GM20000 (cell line): ENCODE results near the gene TPCN2.

ENCODE experiments used
- DNase-seq: peaks from one replicate; pipeline ENCODE4 v3.0.0; 2012; ENCODE audit warnings: low spot score
- CTCF ChIP-seq: IDR thresholded peaks from 2 replicates; pipeline ENCODE4 v1.5.1; 2012; ENCODE audit warnings: mild to moderate bottlenecking, control low read depth; ENCODE audit errors: extremely low read depth, missing control alignments

Gene TPCN2

GRCh38 chr11:69114362-69114761, 65.6 kb downstream of the TPCN2 start:
- DNase-seq, result no peak
- no peak for TF ChIP-seq CTCF

- no peak for TF ChIP-seq CTCF
These were observed 66.2 kb downstream of the TPCN2 start for GRCh38 chr11:69114811-69115523.

GRCh38 chr11:69115586-69116560, 67.1 kb downstream of the TPCN2 start:
- TF ChIP-seq CTCF, result no peak
- no peak for DNase-seq

More at GRCh38 chr11:69114811-69115523, 66.2 kb downstream of the TPCN2 start:
- DNase-seq, result no peak

- no peak for TF ChIP-seq CTCF
- DNase-seq, result no peak
These were observed 67.9 kb downstream of the TPCN2 start for GRCh38 chr11:69116671-69117070.

- DNase-seq, result no peak
- TF ChIP-seq CTCF, result no peak
These were observed 70.5 kb downstream of the TPCN2 start for GRCh38 chr11:69119190-69119589.

GRCh38 chr11:69120096-69120875, 71.6 kb downstream of the TPCN2 start:
- no peak for TF ChIP-seq CTCF
- no peak for DNase-seq
